HG03139 (cell line): ENCODE measurements around the gene LDLRAD4.
A peak's percentile ranks its signal among the peaks of the same experiment; 100 is the strongest.

Experiments used
- ATAC-seq: cut with Tn5 transposase; IDR thresholded peaks from one replicate; pipeline ENCODE4 v1.9.1; 2021; ENCODE audit not compliant: unreplicated experiment

Gene LDLRAD4

DNA sequence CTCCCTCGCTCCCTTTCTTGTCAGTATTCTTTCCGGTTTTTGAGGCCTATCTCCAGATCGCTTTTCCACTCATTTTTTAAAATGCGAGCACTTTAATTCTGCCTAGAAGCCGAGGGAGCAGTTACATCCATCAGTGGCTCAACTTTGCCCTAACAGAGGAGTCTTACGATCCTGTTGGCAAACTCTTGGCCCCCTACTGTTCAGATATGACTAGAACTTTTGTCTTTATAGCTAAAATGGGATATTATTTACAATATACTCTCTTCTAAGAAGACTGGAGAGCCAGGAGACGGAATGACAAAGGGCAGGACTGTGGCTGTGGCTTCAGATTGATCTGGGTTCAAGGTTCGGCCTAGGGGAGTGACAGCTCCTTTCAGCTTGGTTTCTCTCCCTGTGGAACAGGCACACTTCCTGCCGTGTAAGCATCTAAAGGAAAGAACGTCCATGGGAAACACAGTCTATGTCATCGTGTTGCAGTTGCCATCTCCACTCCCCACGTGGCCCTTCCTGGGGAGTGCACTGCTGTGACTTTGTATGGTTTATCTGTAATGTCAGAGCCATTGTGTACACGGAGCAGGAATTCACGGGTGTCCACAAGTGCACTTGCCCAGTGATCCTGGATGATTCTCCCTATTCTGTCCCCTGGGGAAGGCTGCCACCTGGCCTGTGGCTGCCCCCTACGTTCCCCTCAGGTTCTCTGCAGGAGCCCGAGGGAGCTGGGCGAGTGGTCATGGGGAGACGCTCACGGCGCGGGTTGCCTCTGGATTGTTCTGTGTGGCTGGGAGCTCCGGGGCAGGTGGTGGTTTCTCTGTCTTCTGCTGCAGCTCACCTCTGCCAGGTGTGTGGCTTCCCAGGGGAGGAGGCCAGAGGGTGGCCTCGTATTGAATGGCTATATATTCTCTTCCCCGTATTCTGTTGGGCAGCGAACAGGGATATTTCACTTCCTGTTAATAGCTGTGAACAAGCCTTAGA lies 222.0 kb downstream of the LDLRAD4 start:
- ATAC-seq: no peak

GRCh38 chr18:13441736-13442135 lies 223.2 kb downstream of the LDLRAD4 start:
- ATAC-seq: no peak

DNA sequence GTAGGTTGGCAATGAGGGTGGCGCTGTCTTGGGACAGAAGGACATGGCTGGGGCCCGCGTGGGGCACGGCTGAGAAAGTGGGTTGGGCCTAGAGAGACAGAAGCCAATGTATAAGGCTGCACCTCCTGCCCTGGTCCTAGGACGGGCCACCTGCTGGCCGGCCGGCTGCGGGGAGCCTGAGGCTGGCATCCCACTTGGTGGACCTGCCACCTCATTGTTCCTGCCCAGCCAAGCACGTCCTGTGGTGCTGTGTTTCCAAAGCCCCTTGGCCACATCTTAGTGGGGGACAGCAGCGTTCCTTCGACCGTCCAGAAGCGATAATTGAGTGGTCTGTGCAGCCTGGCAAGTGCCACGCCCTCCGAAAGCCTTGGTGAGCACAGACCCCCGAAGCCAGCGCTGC lies 223.9 kb downstream of the LDLRAD4 start:
- no peak for ATAC-seq

- ATAC-seq: no peak
Observed at GRCh38 chr18:13443552-13443951, 225.0 kb downstream of the LDLRAD4 start.

GRCh38 chr18:13444430-13445240 lies 226.1 kb downstream of the LDLRAD4 start:
- no peak for ATAC-seq

- no peak for ATAC-seq
Observed at GRCh38 chr18:13445241-13445897, 226.8 kb downstream of the LDLRAD4 start.

GRCh38 chr18:13446024-13446423 lies 227.5 kb downstream of the LDLRAD4 start:
- ATAC-seq: no peak

DNA sequence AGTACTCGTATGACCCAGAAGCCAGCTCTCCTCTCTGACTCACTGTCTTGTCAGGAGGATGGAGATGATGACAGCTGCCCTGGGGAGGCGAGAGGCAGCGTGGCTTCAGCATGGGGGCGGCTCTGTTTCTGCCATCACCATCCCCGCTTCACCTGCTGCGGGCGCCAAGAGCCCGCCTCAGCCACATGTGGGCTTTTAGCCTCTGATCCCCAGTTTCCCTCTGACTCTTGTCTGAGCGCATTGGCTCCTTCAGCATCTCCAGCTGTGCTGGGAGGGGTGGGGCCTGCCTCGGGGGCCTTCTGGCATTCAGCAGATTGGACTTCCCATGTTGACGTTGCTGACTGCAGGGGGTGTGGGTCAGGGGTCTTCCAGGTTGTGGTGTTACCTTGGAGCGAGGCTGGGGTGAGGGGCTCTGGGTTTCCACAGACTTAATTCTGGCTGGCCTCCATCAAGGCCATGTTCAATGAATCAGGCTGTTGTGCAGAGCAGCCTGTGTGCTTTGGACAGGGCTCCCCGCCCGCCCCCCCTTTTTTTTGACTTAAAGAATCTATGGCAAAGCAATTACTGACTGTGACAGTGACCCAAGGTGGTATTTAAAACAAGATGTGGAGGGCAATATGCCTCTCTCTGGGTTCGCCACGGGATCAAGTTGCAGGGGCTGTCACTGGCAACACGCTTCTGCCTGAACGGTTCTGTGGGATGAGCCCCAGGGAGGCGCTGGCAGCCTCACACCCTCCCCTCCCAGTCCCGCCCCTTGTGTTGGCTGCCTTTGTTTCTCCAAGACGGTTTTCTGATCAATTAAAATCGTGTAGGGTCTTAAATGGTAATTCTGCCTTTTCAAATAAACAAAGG lies 228.3 kb downstream of the LDLRAD4 start:
- ATAC-seq: no peak

DNA sequence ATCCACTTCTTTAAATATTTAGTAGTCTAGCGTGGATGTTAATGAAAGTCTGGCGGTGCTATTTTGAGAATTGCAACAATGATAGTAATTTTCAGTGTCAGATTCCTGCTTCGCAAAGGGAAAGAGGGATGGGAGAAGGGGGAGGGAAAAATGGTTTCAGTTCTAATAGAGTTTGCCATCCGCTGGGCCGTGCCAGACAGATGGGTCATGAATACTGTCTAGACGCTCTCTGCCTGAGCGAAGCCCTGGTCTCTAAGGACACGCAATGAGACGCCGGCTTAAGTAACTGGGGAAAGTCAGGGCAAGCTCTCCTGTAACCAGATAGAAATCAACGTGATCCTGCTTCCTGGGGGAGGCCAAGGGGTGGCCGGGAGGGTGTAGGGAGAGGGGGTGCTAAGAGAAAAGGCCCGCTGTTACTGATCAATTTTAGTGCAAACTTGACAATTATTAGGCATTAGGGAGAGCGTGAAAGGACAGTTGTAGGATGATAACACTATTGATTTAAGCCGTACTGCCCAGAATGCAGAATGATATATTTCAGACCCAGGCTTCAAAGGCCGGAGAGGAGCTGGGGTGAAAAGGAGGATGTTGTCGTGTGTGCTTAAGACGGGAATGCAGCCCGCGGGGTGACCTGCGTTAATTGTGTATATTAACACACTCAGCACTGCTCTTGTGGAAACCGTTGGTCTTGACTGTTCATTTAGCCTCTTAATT lies 229.2 kb downstream of the LDLRAD4 start:
- ATAC-seq: no peak

DNA sequence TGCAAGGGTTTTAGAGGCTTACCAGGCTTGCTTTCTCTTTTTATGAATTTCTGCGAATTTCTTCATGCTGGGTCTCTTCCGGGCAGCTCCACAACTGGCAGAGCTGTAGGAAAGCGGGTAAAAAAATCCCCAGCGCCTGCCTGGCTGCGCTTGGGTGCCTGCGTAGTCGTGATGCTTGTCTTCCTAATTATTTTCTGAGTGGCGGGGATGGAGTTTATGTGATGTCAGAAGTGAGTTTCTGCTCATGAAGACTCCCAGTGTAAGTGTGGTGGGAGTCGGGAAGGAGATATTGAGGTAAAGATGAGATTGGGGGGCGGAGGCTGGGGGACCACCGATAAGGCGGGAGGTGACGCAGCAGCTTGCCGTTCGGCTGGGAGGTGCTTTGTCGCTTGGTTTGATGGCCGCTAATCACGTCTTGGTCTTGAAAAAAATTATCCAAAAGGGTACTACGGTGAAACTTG lies 229.8 kb downstream of the LDLRAD4 start:
- ATAC-seq: no peak

DNA sequence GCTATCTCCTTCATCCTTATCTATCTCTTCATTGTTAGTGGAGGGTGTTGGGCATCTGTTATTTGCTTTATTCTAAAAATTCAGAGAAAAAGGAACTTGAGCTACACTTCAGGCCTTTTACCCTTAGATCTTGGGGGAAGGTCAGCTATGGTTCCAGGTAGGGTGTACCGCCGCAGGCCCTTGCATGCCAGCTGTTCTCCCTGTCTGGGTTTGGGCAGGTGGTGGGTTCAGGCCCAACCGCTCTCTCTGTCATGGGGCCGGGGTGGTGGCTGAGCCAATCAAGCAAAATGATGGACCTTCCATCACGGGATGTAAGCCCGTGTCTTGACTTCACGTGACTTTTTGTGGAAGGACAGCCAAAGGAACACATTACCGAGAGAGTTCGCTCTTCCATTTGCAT lies 231.1 kb downstream of the LDLRAD4 start:
- no peak for ATAC-seq

GRCh38 chr18:13450289-13451212 lies 232.0 kb downstream of the LDLRAD4 start:
- peak; percentile 62 for ATAC-seq

DNA sequence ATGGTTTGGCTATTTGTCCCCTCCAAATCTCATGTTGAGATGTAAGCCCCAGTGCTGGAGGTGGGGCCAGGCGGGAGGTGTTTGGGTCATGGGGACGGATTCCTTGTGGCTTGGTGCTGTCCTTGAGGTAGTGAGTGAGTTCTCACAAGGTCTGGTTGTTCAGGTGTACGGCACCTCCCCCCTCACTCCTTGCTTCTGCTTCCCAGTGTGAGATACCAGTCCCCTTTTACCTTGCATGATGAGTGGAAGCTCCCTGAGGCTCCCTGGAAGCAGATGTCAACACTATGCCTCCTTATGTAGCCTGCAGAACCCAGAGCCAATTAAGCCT lies 232.6 kb downstream of the LDLRAD4 start:
- no peak for ATAC-seq

- no peak for ATAC-seq
Observed at GRCh38 chr18:13451661-13452387, 233.3 kb downstream of the LDLRAD4 start.

DNA sequence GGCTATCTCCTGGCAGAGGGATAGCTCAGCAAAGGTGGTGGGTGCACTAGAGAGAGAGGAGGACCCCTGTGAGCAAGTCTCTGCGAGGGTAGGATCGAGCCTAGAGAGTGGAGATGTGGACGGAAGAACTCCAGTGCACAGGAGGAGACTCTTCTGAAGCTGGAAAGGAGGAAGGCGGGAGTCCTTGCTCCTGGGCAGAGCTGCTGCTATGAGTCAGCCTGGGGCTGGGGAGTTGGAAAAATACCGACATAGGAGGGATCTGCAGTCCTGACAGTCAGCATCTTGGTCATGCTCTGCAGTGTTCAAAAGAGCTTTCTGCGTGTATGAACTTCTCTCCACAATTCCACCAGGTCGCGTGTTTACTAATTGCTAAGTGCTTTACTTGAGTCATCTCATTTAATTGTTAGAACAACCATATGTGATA lies 233.8 kb downstream of the LDLRAD4 start:
- ATAC-seq: no peak

- no peak for ATAC-seq
Observed at GRCh38 chr18:13452871-13453680, 234.5 kb downstream of the LDLRAD4 start.

DNA sequence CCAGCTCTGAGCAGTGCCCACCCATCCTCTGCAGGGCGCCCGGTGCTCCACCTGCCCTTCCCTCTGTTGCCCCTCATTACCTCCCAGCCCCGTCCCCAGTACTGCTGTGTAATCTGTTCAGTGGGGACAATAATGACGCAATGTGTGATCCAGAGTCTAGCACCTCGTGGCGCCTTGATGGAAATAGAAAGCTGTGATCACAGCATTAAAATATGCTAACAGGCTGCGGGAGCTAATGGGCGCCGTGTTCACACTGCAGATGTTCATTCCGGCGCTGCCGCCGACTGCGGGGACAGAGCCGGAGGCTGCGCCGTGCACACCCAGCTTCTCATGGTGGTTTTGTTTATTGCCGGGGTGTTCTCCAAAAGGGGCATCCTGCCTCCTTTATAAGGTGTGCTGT lies 235.2 kb downstream of the LDLRAD4 start:
- ATAC-seq: no peak
